Measurements from ENCODE around the gene WHAMM.

DNA sequence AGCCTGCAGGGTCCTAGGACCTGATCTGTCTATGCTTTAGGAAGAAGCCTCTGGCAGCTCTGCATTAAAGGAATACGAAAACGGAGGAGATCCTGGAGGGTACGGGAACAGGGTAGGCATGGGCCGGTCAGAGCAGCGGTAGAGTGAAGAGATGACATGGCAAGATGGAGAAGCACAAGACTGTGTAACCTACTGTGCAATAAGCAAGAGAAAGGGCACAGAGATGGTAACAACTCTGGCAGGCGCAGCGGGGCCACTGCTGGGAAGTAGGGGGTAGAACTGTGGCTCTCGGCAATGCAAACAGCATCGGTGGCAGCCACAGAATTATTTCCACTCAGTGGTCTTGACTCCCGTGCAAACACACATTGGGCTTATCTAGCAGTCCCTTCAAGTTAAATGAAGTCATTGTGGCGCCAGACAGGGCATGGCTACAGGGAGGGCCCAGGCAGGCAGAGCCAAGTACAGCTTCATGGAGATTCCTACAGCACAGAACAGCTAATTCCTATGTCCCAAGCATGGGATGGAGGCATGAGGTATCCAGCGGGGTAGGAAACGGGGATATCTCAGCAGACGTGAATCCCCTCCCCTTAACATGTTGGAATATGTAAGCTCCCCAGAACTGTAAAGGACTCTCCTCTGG lies 28.8 kb downstream of the WHAMM start:
- TF ChIP-seq, protein P1, sequence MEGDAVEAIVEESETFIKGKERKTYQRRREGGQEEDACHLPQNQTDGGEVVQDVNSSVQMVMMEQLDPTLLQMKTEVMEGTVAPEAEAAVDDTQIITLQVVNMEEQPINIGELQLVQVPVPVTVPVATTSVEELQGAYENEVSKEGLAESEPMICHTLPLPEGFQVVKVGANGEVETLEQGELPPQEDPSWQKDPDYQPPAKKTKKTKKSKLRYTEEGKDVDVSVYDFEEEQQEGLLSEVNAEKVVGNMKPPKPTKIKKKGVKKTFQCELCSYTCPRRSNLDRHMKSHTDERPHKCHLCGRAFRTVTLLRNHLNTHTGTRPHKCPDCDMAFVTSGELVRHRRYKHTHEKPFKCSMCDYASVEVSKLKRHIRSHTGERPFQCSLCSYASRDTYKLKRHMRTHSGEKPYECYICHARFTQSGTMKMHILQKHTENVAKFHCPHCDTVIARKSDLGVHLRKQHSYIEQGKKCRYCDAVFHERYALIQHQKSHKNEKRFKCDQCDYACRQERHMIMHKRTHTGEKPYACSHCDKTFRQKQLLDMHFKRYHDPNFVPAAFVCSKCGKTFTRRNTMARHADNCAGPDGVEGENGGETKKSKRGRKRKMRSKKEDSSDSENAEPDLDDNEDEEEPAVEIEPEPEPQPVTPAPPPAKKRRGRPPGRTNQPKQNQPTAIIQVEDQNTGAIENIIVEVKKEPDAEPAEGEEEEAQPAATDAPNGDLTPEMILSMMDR (conservative IDR thresholded peaks at IDR 0.05; ENCODE audit: low read length) = no peak
- TF ChIP-seq EZH2phosphoT487 (IDR thresholded peaks at IDR 0.05; ENCODE audit: borderline replicate concordance, low read depth, low read length) = no peak
